A204.1 (cell line): ENCODE data around the gene ECM2.

Source experiments
- FAIRE-seq: peaks from 2 replicates; lab custom pipeline; 2012; peaks lifted over from hg19 to GRCh38; lab: Jason Lieb, UNC

ECM2 gene

GRCh38 chr9:92527832-92528521 lies 7.8 kb downstream of the ECM2 start:
- FAIRE-seq: no peak

- FAIRE-seq: no peak
Measured at GRCh38 chr9:92527291-92527828, 8.4 kb downstream of the ECM2 start.

GRCh38 chr9:92525306-92525705 lies 10.5 kb downstream of the ECM2 start:
- FAIRE-seq: no peak

GRCh38 chr9:92524881-92525280 lies 10.9 kb downstream of the ECM2 start:
- FAIRE-seq: no peak

- no peak for FAIRE-seq
Measured at GRCh38 chr9:92522983-92523970, 12.5 kb downstream of the ECM2 start.

- FAIRE-seq: no peak
Measured at GRCh38 chr9:92520837-92521236, 15.0 kb downstream of the ECM2 start.

- FAIRE-seq: no peak
Measured at GRCh38 chr9:92518199-92518598, 17.6 kb downstream of the ECM2 start.

- FAIRE-seq: no peak
Measured at GRCh38 chr9:92517046-92517445, 18.7 kb downstream of the ECM2 start.

GRCh38 chr9:92516521-92516920 lies 19.3 kb downstream of the ECM2 start:
- FAIRE-seq: no peak

GRCh38 chr9:92514635-92515034 lies 21.2 kb downstream of the ECM2 start:
- FAIRE-seq: no peak

GRCh38 chr9:92513349-92513748 lies 22.4 kb downstream of the ECM2 start:
- FAIRE-seq: no peak

GRCh38 chr9:92512622-92513021 lies 23.2 kb downstream of the ECM2 start:
- FAIRE-seq: no peak

- no peak for FAIRE-seq
Measured at GRCh38 chr9:92510747-92511146, 25.0 kb downstream of the ECM2 start.

- no peak for FAIRE-seq
Measured at GRCh38 chr9:92509050-92509449, 26.7 kb downstream of the ECM2 start.

GRCh38 chr9:92508018-92508820 lies 27.6 kb downstream of the ECM2 start:
- FAIRE-seq: no peak

GRCh38 chr9:92507496-92507895 lies 28.3 kb downstream of the ECM2 start:
- no peak for FAIRE-seq

- no peak for FAIRE-seq
Measured at GRCh38 chr9:92507005-92507404, 28.8 kb downstream of the ECM2 start.

- no peak for FAIRE-seq
Measured at GRCh38 chr9:92506184-92506857, 29.5 kb downstream of the ECM2 start.

GRCh38 chr9:92504881-92505280 lies 30.9 kb downstream of the ECM2 start:
- FAIRE-seq: no peak

- no peak for FAIRE-seq
Measured at GRCh38 chr9:92503156-92503555, 32.6 kb downstream of the ECM2 start.

- FAIRE-seq: no peak
Measured at GRCh38 chr9:92501671-92502393, 34.0 kb downstream of the ECM2 start.
